ENCODE data around the gene LPCAT1.

Gene LPCAT1

DNA sequence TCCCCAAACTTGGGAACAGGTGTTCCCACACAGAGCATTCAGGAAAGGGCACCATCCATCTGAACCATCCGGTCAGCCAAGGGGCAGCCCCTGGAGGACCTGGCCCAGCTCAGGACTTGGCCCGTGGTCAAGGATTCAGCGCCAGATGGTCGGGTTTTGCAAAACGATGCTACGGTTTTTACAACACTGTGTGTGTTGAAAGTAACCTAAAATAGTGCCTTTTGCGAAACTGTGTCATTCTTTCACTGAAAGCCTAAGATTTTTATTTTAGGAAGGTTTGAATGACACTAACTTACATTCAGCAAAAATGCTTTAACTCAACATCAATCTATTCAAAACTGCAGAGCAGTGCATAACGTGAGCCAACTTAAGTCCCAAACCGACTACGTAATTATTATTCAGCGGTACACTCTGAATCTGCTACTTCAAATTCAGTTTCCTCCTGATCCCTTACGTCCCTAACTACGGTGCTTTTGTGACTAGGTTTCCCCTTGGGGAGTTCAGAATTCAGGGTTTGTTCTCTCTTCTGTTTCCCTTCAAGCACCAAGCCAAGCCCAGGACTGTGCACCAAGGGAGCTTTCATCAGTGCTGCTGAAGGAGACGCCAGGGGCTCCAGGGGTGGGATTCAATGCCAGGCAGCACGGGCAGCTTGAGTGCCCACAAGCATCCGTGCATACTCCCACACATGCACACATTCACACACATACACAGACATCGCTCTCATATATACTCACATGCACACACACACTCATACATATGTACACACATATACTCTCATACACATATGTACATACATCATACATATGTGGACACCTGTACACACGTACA, 25.8 kb downstream of the LPCAT1 start:
- no peak for DNase-seq (ENCODE audit: low read depth in 2 of 2)

DNA sequence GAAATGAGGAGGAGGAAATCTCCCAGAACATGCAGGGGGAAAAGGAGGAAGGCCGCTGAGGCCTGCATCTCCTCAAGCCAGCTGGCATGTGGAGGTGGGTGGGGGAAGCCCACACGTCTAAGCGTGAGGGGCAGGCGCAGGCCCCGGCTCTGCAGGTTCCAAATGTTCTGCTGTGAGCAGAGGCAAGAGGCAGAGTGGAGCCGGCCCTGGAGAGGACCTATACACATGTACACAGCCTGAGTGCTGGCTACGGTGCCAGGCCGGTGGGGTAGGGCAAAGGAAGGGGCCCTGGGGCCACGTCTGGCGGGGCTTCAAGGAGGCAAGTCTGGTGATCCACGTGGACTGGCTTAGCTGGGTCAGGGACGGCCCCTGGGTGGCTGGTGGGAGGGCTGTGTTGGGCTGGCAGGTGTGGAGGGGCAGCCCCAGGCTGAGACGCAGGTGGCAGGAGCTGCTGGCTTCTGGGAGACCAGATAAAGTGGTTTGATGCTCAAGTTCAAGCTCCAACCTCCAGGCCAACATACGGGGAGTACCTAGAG, 26.4 kb downstream of the LPCAT1 start:
- no peak for DNase-seq (ENCODE audit: low read depth in 2 of 2)

GRCh38 chr5:1495525-1495897, 28.2 kb downstream of the LPCAT1 start:
- no peak for DNase-seq (ENCODE audit: low read depth in 2 of 2)

- DNase-seq (ENCODE audit: low read depth in 2 of 2) = no peak
Measured at GRCh38 chr5:1494780-1495524, 28.8 kb downstream of the LPCAT1 start.

- no peak for DNase-seq (ENCODE audit: low read depth in 2 of 2)
Measured at GRCh38 chr5:1493941-1494340, 29.8 kb downstream of the LPCAT1 start.

- DNase-seq (ENCODE audit: low read depth in 2 of 2) = no peak
Measured at GRCh38 chr5:1493413-1493812, 30.3 kb downstream of the LPCAT1 start.

GRCh38 chr5:1492757-1493156, 31.0 kb downstream of the LPCAT1 start:
- no peak for DNase-seq (ENCODE audit: low read depth in 2 of 2)

DNA sequence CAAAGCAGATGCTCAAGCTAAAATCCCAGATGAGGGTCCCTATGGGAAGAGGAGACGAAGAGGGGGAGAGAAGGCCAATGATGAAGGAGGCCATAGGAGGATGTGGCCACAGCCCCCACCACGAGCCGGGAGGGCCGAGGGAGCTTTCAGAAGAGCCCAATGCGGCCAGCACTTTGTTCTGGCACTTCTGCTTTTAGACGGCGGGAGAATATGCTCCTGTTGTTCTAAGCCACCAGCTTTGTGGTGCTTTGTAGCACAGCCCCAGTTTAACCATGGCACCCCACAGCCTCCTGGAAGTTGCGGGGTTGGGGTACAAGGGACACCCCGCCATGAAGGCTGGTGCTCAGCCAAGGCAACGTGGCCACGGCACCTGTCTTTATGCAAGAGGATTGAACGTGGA, 33.4 kb downstream of the LPCAT1 start:
- no peak for DNase-seq (ENCODE audit: low read depth in 2 of 2)

DNA sequence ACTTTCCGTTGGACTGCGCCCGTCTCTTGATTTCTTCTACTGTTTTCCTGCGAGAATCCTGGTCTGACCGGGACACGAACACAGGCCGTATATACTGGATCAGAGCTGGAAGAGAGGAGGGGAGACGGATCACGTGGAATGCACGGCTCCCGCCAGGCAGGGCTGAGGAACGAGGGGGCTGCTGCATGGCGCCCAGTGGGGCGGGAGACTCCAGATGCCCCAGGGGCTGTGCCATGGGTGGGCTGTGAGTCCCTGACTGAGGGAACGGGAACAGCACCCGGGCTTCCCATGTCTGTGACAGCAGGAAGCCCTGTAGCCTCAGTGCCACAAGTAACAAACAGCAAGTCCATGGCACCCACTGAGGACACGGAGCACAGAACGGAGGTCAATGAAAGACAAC, 34.0 kb downstream of the LPCAT1 start:
- DNase-seq (ENCODE audit: low read depth in 2 of 2) = no peak

DNA sequence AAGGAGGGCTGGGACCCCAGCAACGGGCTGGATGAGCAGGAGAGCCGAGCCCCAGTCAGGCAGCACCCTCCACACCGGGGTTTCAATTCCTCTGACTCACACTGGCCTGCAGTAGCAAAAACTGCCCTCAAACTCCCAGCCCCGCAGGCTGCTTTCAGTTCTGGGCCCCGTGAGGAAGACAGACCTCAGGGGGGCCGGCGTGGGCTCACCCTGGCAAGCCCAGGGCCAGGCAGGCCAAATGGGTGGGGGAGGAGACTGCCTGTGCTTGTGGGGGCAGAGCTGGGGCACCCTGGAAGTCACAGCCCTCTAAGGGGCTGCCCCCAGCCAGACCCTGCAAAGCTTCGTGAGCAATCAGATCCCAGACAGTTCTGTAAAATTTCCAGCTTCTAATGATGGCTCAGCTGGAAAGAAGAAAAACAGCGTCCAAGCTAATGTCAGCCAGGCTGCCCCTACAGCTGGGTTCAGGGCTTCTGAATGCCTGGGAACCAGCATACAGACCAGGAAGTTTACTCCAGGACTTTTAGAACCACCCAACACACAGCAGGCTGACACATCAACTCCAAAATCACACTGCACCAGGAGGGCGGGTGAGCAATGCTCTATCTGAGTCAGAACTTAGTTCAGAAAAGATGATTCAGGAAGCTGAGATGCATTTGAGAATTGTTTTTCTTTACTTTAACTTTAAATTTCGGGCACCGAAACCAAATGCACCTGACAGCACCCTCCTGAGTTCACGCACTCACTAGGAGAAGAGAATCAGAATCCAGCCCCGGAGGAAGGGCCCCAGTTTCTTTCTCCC, 34.7 kb downstream of the LPCAT1 start:
- peak in 1 of 2 experiments; percentile 6 for DNase-seq (ENCODE audit: low read depth in 2 of 2)

- no peak for DNase-seq (ENCODE audit: low read depth in 2 of 2)
Measured at GRCh38 chr5:1487079-1487764, 36.5 kb downstream of the LPCAT1 start.

- no peak for DNase-seq (ENCODE audit: low read depth in 2 of 2)
Measured at GRCh38 chr5:1486271-1486670, 37.5 kb downstream of the LPCAT1 start.

GRCh38 chr5:1485579-1486118, 38.1 kb downstream of the LPCAT1 start:
- DNase-seq (ENCODE audit: low read depth in 2 of 2) = no peak

GRCh38 chr5:1484730-1485578, 38.8 kb downstream of the LPCAT1 start:
- no peak for DNase-seq (ENCODE audit: low read depth in 2 of 2)

DNA sequence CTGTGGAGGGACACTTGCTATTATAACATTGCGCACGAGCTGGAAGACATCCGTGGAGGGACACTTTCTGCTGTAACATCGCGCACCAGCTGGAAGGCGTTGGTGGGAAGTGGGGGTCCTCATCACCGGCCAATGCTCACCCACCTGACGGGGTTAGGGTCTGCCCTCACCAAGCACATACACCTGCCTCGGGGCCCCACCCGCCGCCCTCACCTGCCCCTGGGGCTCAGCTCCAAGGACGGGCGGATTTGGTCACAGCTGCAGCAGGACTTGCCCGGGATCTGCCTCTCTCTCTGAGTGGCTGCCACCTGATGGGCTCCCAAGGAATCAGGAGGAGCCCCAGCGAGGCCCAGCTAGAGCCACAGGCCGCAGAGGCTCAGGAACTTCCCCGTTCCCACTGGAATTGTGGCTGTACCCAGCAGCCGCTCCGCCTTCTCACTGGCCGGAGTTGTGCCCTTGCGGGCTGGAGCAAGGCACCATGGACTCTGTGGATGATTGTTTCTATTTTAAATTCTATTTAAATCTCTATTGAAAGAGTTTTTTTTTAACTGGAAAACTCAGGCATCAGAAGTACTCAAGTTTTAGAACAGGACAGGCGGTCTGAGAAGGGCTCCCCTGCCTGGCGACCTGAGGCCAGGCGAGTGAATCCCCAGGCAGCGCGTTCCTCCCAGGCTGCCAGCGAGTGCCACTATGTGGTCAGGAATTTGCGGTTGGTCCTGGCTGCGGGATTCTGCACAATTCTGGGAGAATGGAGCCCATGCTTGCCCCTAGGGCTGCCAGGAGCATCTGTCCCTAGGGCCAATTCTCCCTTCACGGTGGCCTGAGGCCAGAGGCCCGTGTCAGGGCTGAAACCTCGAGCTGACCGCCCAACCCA, 39.7 kb downstream of the LPCAT1 start:
- DNase-seq (ENCODE audit: low read depth in 2 of 2) = no peak

DNA sequence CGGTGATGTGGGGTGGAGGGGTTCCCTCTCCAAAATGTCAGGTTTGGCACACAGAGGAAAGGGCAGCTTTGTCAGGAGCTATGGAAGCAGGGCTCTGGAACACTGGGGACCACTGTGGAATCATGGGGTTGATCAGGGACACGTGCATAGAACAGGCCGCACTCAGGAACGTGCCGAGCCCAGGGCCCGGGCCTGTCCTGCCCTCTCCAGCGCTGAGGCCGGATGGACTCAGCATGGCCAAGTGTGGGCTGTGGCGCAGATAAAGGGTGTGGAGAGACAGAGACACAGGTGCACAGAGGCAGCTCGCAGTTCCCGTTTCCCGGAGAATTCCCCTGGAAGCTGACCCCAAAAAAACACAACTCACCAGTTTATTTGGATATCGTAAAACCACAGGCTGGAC, 40.7 kb downstream of the LPCAT1 start:
- DNase-seq (ENCODE audit: low read depth in 2 of 2) = no peak

DNA sequence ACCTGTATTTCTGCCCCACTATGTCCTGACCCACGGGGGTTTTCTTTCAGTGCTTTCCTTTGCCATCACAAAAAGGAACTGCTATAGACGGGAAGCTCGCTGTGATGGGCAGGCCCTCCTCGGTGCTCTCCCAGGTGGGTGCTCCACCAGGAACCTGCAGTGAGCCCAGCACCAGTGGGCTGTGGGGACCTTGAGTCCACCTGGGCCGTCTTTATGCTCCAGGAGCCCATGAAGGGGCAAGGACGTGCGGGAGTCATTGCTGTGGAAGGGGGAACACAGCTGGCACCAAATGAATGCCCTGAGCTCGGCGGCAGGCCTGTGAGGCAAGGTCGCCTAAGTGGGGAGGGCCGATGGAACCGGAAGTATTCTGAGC, 41.8 kb downstream of the LPCAT1 start:
- no peak for DNase-seq (ENCODE audit: low read depth in 2 of 2)

GRCh38 chr5:1481266-1481958, 42.3 kb downstream of the LPCAT1 start:
- DNase-seq (ENCODE audit: low read depth in 2 of 2) = no peak

DNA sequence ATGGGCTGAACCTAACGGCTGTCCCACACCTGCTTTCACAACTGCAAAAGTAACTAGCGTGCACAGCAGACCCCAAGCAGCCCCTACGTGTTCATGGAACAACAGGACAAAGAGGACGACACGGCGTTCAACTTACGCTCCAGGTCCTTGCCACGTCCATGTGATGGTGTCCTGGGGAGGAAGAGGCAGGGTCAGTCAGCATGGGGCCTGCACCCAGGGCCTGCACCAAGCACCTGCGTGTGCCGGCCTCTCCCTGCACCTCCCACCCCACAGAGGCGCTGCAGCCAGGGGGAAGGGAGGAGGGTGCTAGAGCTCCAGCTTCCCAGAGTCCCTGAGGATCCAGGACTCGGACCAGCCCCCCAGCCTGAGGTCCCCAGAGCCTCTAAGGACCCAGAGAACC, 43.0 kb downstream of the LPCAT1 start:
- no peak for DNase-seq (ENCODE audit: low read depth in 2 of 2)

All from fibroblast of skin of left quadriceps (primary cell).